GM18951 (cell line): ENCODE results near the gene PRKAG1.
"Not testable (repeated sequence)": the region's sequence is repeated elsewhere in the genome, so short reads cannot be mapped to it uniquely, and the experiment has no call there.

Experiments
- POLR2A ChIP-seq: IDR thresholded peaks from 4 replicates; pipeline ENCODE4 v1.6.1; 2011; ENCODE audit warnings: mild to moderate bottlenecking; ENCODE audit not compliant: insufficient read length, insufficient read depth; ENCODE audit errors: extremely low read depth
- in situ Hi-C: fragments of 300-500 bp; cut with MboI; formaldehyde crosslinking; loops from one replicate; pipeline ENCODE4 v1.12.0; 2022; ENCODE audit warnings: low sequenced_read_pairs, mixed read lengths, inconsistent platforms; ENCODE audit not compliant: unreplicated experiment

The PRKAG1 gene

GRCh38 chr12:49018261-49019119 is at the start of gene PRKAG1:
PRKAG1 (minus strand) TSS chr12:49018776; CDS start chr12:49018740, 36 bp downstream.
- in situ Hi-C loops: no loop called here
- TF ChIP-seq POLR2A: peak; percentile 93

GRCh38 chr12:49066120-49066519 is 47.5 kb upstream of the PRKAG1 start:
- no peak for TF ChIP-seq POLR2A
- in situ Hi-C loops: no loop called here

- no peak for TF ChIP-seq POLR2A
- in situ Hi-C loops: no loop called here
Measured at GRCh38 chr12:49064767-49065152, 46.2 kb upstream of the PRKAG1 start.

GRCh38 chr12:49061916-49062315 is 43.3 kb upstream of the PRKAG1 start:
- in situ Hi-C loops: not testable (repeated sequence)

GRCh38 chr12:49061157-49061650 is 42.6 kb upstream of the PRKAG1 start:
- in situ Hi-C loops: no loop called here
- TF ChIP-seq POLR2A: no peak

- peak; percentile 77 for TF ChIP-seq POLR2A
- in situ Hi-C loops: no loop called here
Measured at GRCh38 chr12:49060237-49061156, 41.9 kb upstream of the PRKAG1 start, which contains the start of gene KMT2D. KMT2D (minus strand) TSS chr12:49060794; CDS start chr12:49055324, 5,470 bp downstream.

- in situ Hi-C loops: no loop called here
Measured at GRCh38 chr12:49059299-49060171, 41.0 kb upstream of the PRKAG1 start.

GRCh38 chr12:49059045-49059298 is 40.4 kb upstream of the PRKAG1 start:
- no peak for TF ChIP-seq POLR2A
- in situ Hi-C loops: no loop called here

More at GRCh38 chr12:49059299-49060171, 41.0 kb upstream of the PRKAG1 start:
- TF ChIP-seq POLR2A: no peak

GRCh38 chr12:49058366-49059044 is 39.9 kb upstream of the PRKAG1 start:
- in situ Hi-C loops: no loop called here
- no peak for TF ChIP-seq POLR2A

- in situ Hi-C loops: no loop called here
- no peak for TF ChIP-seq POLR2A
Measured at GRCh38 chr12:49057888-49058287, 39.3 kb upstream of the PRKAG1 start.

- in situ Hi-C loops: no loop called here
- no peak for TF ChIP-seq POLR2A
Measured at GRCh38 chr12:49055978-49056754, 37.6 kb upstream of the PRKAG1 start.
